NCI-H1694 (cell line): Measurements from ENCODE around the gene UBAC2.
A peak's percentile ranks its signal among the peaks of the same experiment; 100 is the strongest.

Source experiments
- DNase-seq: peaks from one replicate; lab custom pipeline; 2025; lab: John Stamatoyannopoulos, UW

Gene UBAC2

GRCh38 chr13:99340638-99341037 is 140.0 kb downstream of the UBAC2 start:
- DNase-seq = no peak

DNA sequence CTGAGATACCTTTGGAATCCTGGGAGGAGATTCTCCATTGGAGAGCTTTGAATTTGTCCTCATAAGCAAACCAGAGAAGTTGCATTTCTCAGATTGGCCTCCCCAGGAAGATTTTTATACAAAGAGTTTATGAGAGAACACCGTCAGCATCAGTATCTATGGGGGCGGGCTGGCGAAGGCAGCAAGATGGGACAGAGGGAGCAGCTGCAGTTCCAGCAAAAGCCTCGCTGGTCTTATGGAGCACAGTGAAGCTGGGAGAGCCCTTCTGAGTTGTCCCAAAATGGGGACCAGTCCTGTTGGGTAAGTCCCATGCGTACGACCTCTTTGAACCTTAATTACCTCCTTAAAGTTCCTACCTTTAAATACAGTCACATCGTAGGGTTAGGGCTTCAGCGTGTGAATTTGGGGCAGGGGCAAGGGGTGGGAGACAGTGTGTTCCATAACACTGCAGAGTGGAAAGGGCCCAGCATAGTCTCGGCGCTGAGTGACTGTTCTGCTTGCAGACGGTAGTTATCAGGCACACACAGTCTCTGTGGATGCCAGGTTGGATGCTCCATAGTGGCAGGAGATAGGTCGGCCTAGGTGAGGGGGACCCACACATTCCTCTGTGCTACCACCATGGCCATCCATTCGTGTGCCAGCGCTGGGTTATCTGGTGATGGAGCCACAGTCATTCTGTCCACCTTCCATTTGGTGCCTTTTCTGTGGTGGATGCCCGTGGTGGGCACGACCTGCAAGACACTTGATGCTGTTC is 141.5 kb downstream of the UBAC2 start:
- no peak for DNase-seq

DNA sequence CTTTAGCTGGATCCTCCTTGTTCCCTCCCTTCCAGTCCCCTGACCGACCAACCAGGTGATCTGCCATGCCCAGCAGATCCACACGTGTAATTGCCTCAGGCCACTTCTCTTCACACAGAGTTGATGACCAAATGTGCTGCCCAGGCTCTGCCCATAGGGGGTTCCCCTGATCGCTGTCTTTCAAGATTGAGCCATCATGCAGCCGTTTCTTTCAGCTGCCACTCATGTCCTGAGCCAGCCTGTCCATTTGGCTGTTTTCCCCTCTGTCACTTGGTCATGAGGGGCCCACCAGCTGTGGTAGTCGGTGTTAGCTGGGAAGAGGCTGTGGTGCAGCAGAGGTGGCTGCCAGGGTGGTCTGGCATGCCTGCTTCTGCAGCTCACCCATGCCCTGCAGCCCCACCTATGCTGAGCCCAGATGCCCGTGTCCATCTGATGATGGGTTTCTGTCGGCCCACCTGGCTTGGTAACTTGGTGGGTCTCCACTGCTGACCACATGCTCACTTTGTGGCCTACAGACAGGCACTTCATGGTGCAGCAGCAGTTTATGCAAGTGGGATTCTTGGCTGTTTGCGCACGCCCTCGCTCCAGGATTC is 142.2 kb downstream of the UBAC2 start:
- DNase-seq = no peak

DNA sequence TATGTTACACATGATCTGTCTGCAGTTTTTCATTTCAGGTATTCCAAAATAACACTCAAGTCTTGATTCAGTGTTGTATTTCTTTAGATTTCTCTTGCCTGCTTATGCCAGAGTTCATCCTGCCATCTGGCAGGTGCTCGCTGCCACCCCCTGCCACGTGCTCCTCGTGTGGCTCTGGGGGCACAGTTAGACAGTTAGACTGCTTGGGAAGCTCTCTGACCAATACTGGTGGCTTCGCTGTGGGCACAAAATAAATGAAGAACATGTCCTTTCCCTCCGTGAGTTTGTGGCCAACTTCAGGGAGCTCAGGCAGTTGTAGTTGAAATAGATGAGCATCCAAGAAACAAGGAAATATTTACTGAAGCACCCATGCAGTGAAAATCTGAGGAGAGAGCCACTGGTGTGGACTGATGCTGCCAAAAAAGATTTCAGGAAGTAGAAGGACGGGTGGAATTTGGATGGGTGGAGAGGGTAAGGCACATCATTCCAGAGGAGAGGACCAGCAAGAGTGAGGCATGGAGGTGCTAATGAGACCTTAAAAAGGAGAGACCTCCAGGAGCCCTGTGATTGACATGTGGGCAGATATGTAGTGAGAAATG is 144.1 kb downstream of the UBAC2 start:
- DNase-seq = no peak

DNA sequence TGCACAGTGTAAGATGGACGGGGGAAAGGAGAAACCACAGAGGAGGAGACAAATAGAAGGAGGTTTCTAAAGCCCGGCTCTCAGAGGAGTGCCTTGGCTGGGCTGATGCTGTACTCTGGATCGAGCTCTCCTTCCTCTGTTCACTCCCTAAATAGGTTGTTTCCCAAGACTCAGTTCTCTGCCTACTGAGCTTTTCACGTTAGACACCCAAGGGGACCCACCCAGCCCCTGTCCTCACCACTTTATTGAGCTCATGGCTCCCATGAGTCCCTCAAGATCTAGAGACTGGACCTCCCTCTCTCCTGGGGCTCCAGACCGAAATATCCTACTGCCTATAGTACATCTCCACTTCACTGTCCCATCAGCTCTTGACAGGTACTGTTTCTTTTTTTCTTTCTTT is 144.7 kb downstream of the UBAC2 start:
- no peak for DNase-seq

DNA sequence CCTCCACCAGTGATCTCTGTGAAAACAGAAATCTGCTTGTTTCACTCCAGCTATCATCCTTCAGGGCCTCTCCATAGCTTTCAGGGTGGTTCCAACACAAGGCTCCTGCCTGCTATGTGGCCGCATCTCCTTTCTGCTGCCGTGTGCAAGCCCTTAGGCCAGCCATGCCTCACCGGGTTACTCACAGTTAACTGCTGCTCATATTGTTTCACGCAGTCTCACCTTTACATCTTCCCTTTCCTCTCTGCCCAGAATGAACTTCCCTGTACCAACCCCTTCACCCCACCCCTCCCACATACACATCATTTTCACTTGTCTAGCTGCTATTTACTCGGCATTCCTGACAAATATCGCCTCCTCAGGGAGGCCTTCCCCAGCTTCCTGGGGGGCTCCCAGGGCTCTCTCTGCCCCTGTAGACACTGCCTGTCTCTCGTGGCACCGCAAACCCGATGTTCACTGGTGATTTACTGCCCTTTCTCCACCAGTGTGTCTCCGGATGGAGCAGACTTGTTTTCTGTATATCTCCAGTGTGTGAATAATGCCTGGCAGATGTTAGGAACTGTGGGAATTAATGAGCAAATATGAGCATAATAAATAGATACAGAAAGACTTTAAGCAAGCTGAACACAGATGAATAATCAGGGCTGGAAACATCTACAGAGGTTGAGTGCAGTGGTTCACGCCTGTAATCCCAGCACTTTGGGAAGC is 145.8 kb downstream of the UBAC2 start:
- DNase-seq = peak; percentile 58

- DNase-seq = no peak
Observed at GRCh38 chr13:99347335-99347878, 146.8 kb downstream of the UBAC2 start.

DNA sequence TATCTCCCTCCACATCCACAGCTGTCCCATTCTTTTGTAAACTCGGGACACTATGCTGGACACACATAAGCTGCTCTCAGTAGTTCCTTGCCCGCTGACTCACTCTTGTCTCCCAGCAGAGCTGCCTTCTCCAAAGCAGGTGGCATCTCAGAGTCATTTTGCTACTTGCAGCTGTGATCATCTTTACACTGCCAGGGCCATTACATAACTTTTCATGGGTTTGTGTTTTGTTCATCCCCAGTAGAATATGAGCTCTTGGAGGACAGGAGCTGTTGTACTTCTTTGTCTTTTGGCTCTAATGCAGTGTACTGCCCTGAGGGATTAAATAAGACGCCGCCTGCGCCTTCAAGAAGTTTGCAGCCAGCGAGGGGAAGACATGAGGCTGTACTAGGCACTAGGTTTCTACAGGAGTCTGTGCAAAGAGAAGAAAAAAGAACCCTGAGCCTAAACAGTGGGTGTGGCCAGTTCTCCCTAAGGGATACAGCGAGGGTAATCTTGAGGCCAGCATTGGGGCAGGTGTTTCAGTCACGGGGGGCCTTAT is 147.3 kb downstream of the UBAC2 start:
- DNase-seq = no peak

- DNase-seq = no peak
Observed at GRCh38 chr13:99350191-99350590, 149.5 kb downstream of the UBAC2 start.

DNA sequence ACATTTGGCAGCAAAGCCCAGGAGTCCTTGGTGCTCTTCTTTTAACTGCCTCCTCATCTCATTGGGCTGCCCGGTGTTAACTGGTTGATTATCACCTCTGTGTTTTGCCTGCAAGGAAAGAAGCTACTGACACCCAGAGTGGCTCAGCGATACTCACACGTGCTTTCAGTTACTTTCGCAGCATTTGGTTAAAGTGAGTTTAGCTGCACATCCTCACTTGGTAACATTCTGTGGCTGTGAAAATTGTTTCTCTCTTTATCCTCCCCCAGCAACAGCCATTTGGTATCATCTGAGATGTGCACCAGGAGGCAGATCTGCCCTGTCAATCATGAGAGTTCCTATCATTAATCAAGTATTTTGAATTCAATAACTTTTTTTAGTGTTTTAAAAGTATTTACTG is 151.1 kb downstream of the UBAC2 start:
- no peak for DNase-seq

- no peak for DNase-seq
Observed at GRCh38 chr13:99352351-99353245, 151.9 kb downstream of the UBAC2 start.

GRCh38 chr13:99353246-99353600 is 152.6 kb downstream of the UBAC2 start:
- DNase-seq = no peak

GRCh38 chr13:99353836-99354235 is 153.2 kb downstream of the UBAC2 start:
- no peak for DNase-seq

GRCh38 chr13:99354371-99354951 is 153.8 kb downstream of the UBAC2 start:
- DNase-seq = no peak

DNA sequence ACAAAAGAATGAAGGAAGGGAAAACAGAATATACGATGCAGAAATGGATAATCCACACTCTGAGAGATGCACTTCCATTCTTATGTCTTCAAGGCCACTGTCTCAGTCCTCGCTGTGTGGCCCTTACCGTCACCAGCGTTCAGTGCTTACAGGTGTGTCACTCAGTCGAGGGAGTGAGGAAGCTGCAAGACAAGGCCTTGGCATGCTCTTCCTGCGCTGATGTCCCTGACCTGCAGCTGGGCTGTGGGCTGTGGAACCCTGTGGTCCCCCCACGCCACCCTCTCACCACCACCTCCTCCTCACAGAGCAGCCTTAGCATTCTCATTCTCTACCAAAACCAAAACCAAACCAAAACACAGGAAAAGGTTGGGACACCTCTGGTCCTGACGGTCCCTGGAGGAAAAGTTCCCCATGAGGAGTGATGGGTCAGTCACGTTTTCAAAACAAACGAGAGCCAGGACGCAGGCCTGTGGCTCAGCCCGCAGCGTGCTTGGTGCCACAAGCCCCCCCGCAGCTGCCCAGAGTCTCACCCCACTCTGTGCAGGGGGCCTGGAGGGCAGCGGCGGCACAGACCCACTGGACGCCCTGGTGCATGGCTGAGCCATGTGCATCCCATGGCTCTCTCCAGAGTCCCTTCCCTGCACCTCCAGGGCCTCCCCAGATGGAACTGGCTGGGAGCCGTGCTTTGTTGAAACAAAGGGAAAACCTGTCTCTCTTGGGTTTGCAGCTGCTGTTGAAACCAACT is 154.8 kb downstream of the UBAC2 start:
- no peak for DNase-seq

DNA sequence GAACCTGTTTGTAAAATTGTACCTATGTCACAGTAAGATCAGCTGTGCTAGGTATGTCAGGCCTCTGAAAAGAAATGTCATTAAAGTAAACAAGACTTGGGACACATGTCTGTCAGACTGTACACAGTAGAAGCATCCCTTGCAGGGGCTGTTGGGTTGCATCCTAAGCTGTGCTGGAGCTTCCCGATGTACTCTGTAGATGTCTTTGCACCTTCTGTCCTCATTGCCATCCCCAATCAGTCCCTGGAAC is 155.3 kb downstream of the UBAC2 start:
- no peak for DNase-seq

- no peak for DNase-seq
Observed at GRCh38 chr13:99356262-99357091, 155.8 kb downstream of the UBAC2 start.

GRCh38 chr13:99357131-99357596 is 156.5 kb downstream of the UBAC2 start:
- DNase-seq = no peak

DNA sequence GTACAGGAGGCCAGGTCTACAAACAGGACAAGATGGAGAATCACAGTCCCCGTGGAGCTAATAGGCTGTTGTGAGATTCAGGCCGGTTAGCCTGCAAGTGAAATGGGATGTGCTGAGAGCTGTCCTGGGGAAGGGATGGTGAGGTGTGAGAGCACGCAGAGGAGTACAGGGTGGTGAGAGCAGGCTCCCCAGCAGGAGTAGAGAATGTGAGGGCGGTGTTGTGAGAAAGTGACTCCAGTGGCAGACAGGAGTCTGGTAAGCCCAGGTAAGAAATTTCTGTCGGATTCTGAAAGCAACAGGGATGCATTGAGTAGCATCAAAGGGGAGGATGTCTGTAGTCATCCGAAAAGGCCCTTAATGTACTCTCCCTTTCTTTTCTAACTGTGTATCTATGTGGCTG is 157.3 kb downstream of the UBAC2 start:
- no peak for DNase-seq

GRCh38 chr13:99359528-99359927 is 158.9 kb downstream of the UBAC2 start:
- no peak for DNase-seq
